PC-9 (cell line): Measurements from ENCODE around the gene ESPL1. TPM values are rescaled to one million over a fixed set of nuclear protein-coding genes. Genes with fewer than 3 reads are reported as not detected.
"Not testable (repeated sequence)": the region's sequence is repeated elsewhere in the genome, so short reads cannot be mapped to it uniquely, and the experiment has no call there.

Experiments used
- BruUV-seq: library from RNA; stranded (reverse); fragments of 400-500 nt; replicated peaks from 2 replicates; lab custom pipeline; 2021; lab: Mats Ljungman, UMichigan
- CTCF ChIA-PET: fragments of 300-600 bp; sonication (Branson Sonifier 250); formaldehyde crosslinking; loops from one replicate; lab custom pipeline; 2022; ENCODE audit warnings: antibody characterized with exemption; lab: Charles Lee
- POLR2A ChIA-PET: fragments of 300-600 bp; sonication (Branson Sonifier 250); formaldehyde crosslinking; loops from one replicate; lab custom pipeline; 2022; ENCODE audit warnings: antibody characterized with exemption; ENCODE audit not compliant: unreplicated experiment; lab: Charles Lee
- DNase-seq, 2 experiments: peaks; one replicate each; pipeline versions ENCODE4 v3.0.0 to v3.0.0-alpha.2; 2015 to 2022; ENCODE audit warnings: mixed read lengths in 1 of 2
- H2AFZ ChIP-seq: fragments of 200-600 bp; sonication (generic); 2 replicates; pipeline ENCODE4 v1.8.1; 2017; ENCODE audit warnings: antibody characterized with exemption
- H3F3A ChIP-seq: fragments of 200-600 bp; sonication (generic); 2 replicates; pipeline ENCODE4 v1.8.1; 2017; ENCODE audit warnings: antibody characterized with exemption, mild to moderate bottlenecking, low read depth; ENCODE audit not compliant: insufficient read depth
- H3K27ac ChIP-seq: fragments of 200-600 bp; sonication (generic); 2 replicates; pipeline ENCODE4 v1.6.1; 2016; ENCODE audit warnings: mixed run types
- H3K27me3 ChIP-seq: fragments of 200-600 bp; sonication (generic); 2 replicates; pipeline ENCODE4 v1.6.1; 2016; ENCODE audit warnings: low read depth, mixed run types; ENCODE audit not compliant: insufficient read depth
- H3K36me3 ChIP-seq: fragments of 200-600 bp; sonication (generic); 2 replicates; pipeline ENCODE4 v1.6.1; 2016; ENCODE audit warnings: low read depth, mixed run types
- H3K4me1 ChIP-seq: fragments of 200-600 bp; sonication (generic); replicated peaks from 2 replicates; pipeline ENCODE4 v1.6.1; 2016; ENCODE audit warnings: mixed run types; ENCODE audit not compliant: insufficient read depth
- H3K4me2 ChIP-seq: fragments of 200-600 bp; sonication (generic); 2 replicates; pipeline ENCODE4 v1.6.1; 2017; ENCODE audit warnings: mixed run types
- H3K4me3 ChIP-seq: fragments of 200-600 bp; sonication (generic); 2 replicates; pipeline ENCODE4 v1.6.1; 2016; ENCODE audit warnings: mixed run types
- H3K79me2 ChIP-seq: fragments of 200-600 bp; sonication (generic); 2 replicates; pipeline ENCODE4 v1.6.1; 2017; ENCODE audit warnings: low read depth, mixed run types
- H3K9me2 ChIP-seq: fragments of 200-600 bp; sonication (generic); 2 replicates; pipeline ENCODE4 v1.8.1; 2017; ENCODE audit warnings: mild to moderate bottlenecking; ENCODE audit not compliant: insufficient read depth
- H3K9me3 ChIP-seq: fragments of 200-600 bp; sonication (generic); 2 replicates; pipeline ENCODE4 v1.8.1; 2016; ENCODE audit warnings: low read depth; ENCODE audit not compliant: insufficient read depth
- H4K20me1 ChIP-seq: fragments of 200-600 bp; sonication (generic); 2 replicates; pipeline ENCODE4 v1.8.1; 2017; ENCODE audit not compliant: insufficient read depth
- CTCF ChIP-seq: fragments of 200-600 bp; sonication (generic); conservative IDR thresholded peaks from 2 replicates; pipeline ENCODE4 v1.6.1; 2017; ENCODE audit warnings: mixed run types, antibody characterized with exemption, mild to moderate bottlenecking, moderate library complexity
- EZH2 ChIP-seq: fragments of 200-600 bp; sonication (generic); IDR thresholded peaks from 2 replicates; pipeline ENCODE4 v1.8.0; 2017; ENCODE audit warnings: antibody characterized with exemption, low read depth
- intact Hi-C: fragments of 100-400 bp; cut with micrococcal nuclease; formaldehyde crosslinking; loops from one replicate; pipeline ENCODE4 v1.10.0; 2022; ENCODE audit not compliant: unreplicated experiment
- total RNA-seq: library from RNA; stranded (reverse); gene quantifications from 2 replicates; pipeline ENCODE4 v1.2.3, GENCODE V29; 2021

The ESPL1 gene
- total RNA-seq, 1 experiment from 2014 or later, result 42.0 TPM

DNA sequence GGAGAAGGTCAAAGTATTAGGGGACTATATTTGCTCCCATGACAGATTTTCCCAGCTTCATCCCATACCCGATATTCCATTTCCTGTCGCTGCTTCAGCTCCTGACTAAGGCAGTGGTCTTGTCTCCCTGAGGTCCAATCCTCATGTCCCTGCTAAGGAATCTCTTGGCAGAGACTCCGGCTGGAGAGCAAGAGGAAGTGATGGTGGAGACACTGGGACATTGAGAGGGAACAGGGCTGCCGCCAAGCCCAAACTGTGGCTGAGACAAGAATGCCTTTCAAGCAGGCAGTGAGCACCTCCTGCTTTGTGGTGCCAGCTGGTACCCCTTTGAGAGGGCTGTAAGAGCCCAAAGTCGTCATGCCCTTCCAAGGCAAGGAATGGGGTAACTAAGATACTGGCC, 62.6 kb downstream of the ESPL1 start:
- Histone ChIP-seq H3K9me3 (no peaks in the 10 kb centered on the region), H3K9me2 (no peaks in the 10 kb centered on the region), H3K4me2 (no peak overlapping the region), H3K27me3 (peaks cover 12% of the 10 kb centered on the region; the same call in 1 of the 2 replicates), H4K20me1 (no peaks in the 10 kb centered on the region), H3K79me2 (no peaks in the 10 kb centered on the region), H3K4me1 (no peaks in the 10 kb centered on the region), H3K4me3 (no peak overlapping the region), H2AFZ (no peak overlapping the region), H3F3A (peaks cover 5% of the 10 kb centered on the region), H3K27ac (no peak overlapping the region), H3K36me3 (no peaks in the 10 kb centered on the region)
- CTCF ChIA-PET, result no interaction called here
- intact Hi-C loops, result no loop called here
- no TSS peak for BruUV-seq
- DNase-seq, result no peak
- POLR2A ChIA-PET, result interaction anchor here (0.7 kb wide), 1 partner anchor 1306 kb away, joined by 12 read pairs; no protein-coding TSS in a partner anchor
- TF ChIP-seq EZH2, result no peak
- no peak for TF ChIP-seq CTCF

DNA sequence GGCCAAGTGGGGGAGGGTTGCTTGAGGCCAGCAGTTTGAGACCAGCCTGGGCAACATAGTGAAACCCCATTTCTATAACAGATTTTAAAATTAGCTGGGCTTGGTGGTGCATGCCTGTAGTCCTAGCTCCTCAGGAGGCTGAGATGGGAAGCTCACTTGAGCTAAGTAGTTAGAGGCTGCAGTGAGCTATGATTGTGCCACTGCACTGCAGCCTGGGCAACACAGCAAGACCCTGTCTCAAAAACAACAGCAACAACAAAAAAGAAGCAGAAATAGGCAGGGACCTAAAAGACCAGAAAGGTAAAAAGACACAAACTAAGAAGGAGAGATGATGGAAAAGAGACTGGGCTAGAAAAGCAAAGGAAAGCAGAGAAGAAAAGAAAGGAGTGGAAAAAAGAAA, 64.2 kb downstream of the ESPL1 start:
- H3K9me3 ChIP-seq, H4K20me1 ChIP-seq, intact Hi-C loops, H3K79me2 ChIP-seq, DNase-seq, BruUV-seq, H3K4me1 ChIP-seq, H2AFZ ChIP-seq, H3K9me2 ChIP-seq, H3K27ac ChIP-seq, H3K36me3 ChIP-seq, H3K4me2 ChIP-seq, H3K4me3 ChIP-seq, H3F3A ChIP-seq: not testable (repeated sequence)
- peaks cover 27% of the 10 kb centered on the region for H3K27me3 ChIP-seq
- ChIA-PET POLR2A (interaction anchor here (0.6 kb wide), 1 partner anchor 57 kb away, joined by 4 read pairs; no protein-coding TSS in a partner anchor), CTCF (interaction anchor here (0.6 to 0.9 kb wide), 2 partner anchors 305 to 460 kb away, joined by 3 to 4 read pairs; no protein-coding TSS in a partner anchor)

GRCh38 chr12:53332744-53333143, 64.6 kb downstream of the ESPL1 start:
- H3K27ac ChIP-seq, result no peak overlapping the region
- no peak overlapping the region for H2AFZ ChIP-seq
- H3K4me3 ChIP-seq, result no peak overlapping the region
- no peaks in the 10 kb centered on the region for H3K36me3 ChIP-seq
- H3K27me3 ChIP-seq, result peaks cover 31% of the 10 kb centered on the region
- ChIA-PET POLR2A (no interaction called here), CTCF (no interaction called here)
- H3F3A ChIP-seq, result no peaks in the 10 kb centered on the region; the same call in 1 of the 2 replicates
- BruUV-seq, result no TSS peak
- no peak overlapping the region for H3K4me2 ChIP-seq
- TF ChIP-seq EZH2, result no peak
- no peak for TF ChIP-seq CTCF
- no peak for DNase-seq
- intact Hi-C loops, result no loop called here
- no peaks in the 10 kb centered on the region for H4K20me1 ChIP-seq
- H3K9me3 ChIP-seq, result no peaks in the 10 kb centered on the region
- H3K79me2 ChIP-seq, result no peaks in the 10 kb centered on the region
- H3K9me2 ChIP-seq, result no peaks in the 10 kb centered on the region
- no peaks in the 10 kb centered on the region for H3K4me1 ChIP-seq

DNA sequence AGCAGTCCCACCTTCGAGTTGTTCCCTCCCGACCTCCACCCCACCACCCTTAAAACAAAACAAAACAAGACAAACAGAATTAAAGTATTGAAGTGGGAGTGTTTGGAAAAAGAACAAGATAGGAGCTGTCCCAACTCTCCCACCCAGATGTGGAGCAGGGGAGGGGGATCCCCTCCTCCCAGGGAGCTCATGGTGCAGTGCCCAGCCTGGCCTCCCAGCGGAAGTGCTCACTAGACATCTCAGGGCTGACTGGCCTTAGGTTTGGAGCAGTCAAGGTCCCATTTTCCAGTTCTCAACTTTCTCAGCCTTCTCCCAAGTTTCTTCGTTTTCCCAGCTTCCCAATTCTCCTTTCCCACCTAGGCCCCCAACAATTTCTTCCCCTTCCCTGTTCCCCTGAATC, 65.2 kb downstream of the ESPL1 start:
- ChIA-PET POLR2A (no interaction called here), CTCF (interaction anchor here (0.7 kb wide), 1 partner anchor 78 kb away, joined by 7 read pairs; no protein-coding TSS in a partner anchor)
- Histone ChIP-seq H3K4me2 (no peak overlapping the region), H2AFZ (no peak overlapping the region), H3K9me2 (no peaks in the 10 kb centered on the region), H3K4me1 (no peaks in the 10 kb centered on the region), H3K27me3 (peaks cover 34% of the 10 kb centered on the region), H3F3A (no peaks in the 10 kb centered on the region), H3K9me3 (no peaks in the 10 kb centered on the region), H3K36me3 (no peaks in the 10 kb centered on the region), H3K4me3 (no peak overlapping the region), H3K79me2 (no peaks in the 10 kb centered on the region), H3K27ac (no peak overlapping the region), H4K20me1 (no peaks in the 10 kb centered on the region)
- intact Hi-C loops, result no loop called here
- no TSS peak for BruUV-seq
- TF ChIP-seq EZH2, result no peak
- no peak for TF ChIP-seq CTCF
- no peak for DNase-seq
